C1 segment of cervical spinal cord (tissue), 14 donors: Measurements from ENCODE around the gene FSTL4.
A peak's percentile ranks its signal among the peaks of the same experiment; 100 is the strongest.

Source experiments
- DNase-seq, 14 donors: peaks; one replicate each; lab custom pipeline; 2025; lab: John Stamatoyannopoulos, UW

Gene FSTL4

GRCh38 chr5:133514456-133514855 is 97.9 kb downstream of the FSTL4 start:
- DNase-seq = no peak

- DNase-seq = no peak
Measured at GRCh38 chr5:133512896-133513295, 99.4 kb downstream of the FSTL4 start.

DNA sequence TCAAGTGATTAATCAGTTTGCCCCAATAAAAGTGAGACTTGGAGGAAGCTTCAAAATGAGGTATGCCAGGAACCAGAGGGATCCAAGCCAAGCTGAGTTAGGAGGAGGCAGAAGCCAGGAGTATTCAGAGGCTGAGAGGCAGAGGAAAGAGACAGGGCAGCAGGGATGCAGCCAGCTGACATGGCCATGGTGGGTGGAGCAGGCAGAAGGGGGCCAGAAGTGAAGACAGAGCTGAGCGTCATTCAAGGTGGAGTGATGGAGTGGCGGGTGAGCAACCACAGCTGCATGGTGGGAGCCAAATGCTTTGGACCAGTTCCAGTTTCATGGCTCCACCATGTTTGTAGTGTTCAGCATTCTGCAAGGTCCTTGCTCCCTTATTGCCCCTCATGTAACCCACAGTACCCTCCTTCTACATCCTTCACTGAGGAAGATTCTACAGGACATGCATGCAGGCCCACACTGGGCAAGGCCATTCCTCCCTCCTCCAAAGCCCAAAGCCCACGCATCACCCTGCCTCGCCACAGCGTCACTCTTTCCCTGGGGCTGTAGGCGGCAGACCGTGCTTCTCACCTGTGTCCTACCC is 100.6 kb downstream of the FSTL4 start:
- DNase-seq = no peak

DNA sequence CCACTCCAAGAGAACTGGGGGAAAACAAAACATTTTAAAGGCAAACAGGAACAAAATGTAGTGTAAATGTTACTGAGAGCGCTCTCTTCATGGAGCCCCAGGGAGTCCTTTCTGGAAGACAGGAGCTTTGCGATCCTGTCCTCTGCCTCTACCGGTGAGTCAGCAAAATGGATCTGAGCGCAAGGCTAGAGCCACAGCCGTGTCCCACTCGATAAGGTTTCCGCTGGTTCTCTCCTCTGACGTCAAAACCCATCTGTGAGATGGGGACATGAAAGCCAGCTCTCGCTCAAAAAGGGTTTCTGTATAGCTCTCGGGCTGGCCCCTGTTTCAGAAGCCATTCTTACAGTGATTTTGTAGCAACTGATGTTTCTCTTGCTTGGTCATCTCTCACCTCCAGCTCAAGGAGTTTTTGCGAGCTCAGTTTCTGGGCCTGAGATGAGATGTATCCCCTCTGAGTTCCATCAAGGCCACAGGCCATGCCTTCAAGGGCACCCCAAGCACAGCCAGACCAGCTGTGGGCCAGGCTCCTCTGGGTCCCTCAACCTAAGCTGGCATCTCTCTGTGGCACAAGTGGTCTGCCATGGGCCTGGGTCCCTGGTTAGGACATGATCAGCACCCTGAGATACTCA is 101.6 kb downstream of the FSTL4 start:
- no peak for DNase-seq

GRCh38 chr5:133509742-133510079 is 102.6 kb downstream of the FSTL4 start:
- DNase-seq = no peak

DNA sequence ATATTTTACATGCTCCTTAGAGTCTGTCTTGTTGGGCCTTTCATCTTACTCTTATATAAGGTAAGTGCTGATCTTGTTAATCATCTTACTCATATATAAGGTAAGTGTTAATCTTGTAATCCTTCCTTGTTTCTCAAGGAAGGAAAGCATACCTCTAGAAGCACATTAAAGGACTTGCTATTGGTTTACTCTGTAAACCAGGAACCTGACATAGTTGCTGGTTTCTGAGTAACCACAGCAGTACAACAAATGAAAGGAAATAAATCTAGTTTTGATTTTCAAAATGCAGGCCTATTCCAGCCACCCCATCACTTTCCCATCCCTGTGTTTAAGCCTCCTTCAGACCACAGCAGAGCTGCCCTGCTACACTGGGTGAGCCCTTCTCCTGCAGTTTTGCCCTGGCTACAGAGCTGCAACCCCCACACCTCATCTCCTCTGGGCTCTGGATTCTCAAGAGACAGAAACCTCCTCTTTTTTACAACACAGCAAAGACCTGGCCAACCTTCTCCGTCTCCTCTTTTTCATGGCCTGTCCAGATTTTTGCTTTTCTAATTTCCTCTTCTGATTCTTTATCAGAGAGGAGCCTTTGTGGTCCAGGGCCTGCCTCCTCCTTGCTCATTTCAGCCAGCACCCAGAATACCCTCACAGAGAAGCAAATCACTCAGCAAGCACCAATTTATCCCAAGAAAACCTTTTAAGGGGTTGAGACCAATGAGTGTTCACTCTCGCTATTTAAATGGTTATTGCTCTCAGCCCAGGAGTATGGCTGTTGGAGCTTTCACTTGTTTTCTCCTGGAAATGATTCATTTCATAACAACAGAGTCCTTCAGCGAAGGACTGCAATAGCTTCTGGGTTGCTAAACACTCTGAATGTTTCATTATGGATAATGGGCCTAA is 103.2 kb downstream of the FSTL4 start:
- DNase-seq = no peak

- DNase-seq = no peak
Measured at GRCh38 chr5:133508331-133508730, 104.0 kb downstream of the FSTL4 start.

DNA sequence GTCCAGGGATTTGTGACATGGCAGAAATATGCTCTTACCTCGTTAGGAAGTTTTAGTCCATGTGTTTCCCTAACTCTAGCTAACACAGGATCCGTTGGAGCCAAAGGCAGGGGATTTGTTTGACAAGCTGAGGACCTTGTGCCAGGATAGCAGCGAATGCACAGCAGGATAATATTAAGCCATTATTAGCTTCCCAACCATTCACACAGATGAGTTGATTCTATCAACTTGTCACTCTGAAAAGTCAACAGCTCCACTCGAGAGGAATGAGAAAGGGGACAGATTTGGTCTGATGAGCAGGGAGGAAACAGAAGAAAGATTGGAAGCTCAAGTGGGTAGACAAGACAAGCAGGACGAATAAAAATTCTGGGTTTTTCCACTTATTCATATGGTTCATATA is 106.2 kb downstream of the FSTL4 start:
- no peak for DNase-seq

DNA sequence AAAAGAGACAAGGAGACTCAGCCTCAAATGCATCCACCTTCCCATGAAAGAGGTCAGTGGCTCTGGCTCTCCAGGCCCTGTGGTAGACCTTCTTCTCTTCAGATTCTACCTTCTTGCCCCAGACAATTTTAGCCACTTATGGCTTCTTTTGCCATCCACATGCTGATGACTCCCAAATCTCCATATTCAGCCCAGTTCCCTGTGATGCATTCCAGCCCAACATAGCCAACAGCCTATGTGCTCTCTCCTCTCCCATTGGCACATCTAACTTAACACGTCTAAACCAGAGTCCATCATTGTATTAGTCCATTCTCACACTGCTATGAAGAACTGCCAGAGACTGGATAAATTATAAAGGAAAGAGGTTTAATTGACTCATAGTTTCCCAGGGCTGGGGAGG is 108.8 kb downstream of the FSTL4 start:
- no peak for DNase-seq

- DNase-seq = peak in 1 of 14 donors; percentile 33
Measured at GRCh38 chr5:133499895-133500294, 112.4 kb downstream of the FSTL4 start.

DNA sequence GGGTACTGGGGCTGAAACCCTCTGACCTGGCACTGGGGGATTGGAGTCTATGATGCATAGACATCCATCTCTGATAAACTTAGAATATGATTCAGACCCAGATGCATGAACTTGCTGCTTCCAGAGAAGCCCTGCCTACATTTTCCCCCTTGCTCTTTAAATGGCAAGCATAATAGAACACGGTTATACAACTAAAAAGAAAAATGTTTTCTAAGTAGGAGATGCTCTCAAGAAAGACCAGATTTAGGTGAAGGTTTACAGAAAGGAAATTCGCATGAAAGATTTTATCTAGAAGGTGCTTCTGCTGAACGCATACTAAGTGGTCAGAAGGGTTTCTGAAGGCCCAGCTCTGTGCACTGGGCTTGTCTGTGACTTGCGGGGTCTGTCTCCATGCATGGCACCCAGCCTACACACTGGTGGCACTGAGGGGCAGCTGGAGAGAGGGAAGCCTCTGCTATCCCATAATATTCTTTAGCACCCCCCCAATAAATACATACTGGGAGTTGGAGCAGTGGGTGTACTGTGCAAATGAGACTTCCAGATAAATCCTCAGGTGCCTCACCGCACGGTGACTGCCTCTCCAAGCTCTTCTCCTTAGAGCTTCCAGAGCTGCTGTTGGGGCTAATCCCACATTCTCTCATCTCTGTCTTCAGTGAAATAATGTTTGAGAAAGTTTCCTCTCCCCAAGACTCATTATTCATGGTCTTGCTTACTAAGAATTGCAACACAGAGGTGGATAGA is 114.6 kb downstream of the FSTL4 start:
- no peak for DNase-seq

DNA sequence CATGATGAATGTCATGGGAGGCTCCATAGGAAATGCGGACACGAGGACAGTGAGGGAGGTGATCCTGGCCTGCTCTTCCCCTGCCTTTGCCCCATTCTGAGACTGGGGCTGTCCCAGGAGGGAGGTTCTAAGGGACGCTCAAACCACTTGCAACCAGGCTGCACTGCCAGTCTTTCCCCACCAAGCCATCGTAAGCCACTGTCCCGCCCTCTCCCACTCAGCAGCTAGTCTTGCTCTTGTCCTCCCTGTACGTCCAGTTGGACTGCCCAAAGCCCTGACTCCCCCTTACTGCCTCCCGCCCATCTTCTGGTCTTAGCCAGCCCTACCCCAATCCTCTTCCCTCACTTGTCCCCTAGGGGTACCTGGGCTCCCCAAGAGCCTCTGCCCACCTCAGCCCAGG is 115.7 kb downstream of the FSTL4 start:
- no peak for DNase-seq

GRCh38 chr5:133494923-133495246 is 117.5 kb downstream of the FSTL4 start:
- DNase-seq = no peak

- DNase-seq = no peak
Measured at GRCh38 chr5:133494232-133494922, 118.0 kb downstream of the FSTL4 start.

- DNase-seq = no peak
Measured at GRCh38 chr5:133489632-133490031, 122.7 kb downstream of the FSTL4 start.

- DNase-seq = no peak
Measured at GRCh38 chr5:133487093-133487492, 125.2 kb downstream of the FSTL4 start.

- DNase-seq = no peak
Measured at GRCh38 chr5:133485468-133485867, 126.9 kb downstream of the FSTL4 start.

DNA sequence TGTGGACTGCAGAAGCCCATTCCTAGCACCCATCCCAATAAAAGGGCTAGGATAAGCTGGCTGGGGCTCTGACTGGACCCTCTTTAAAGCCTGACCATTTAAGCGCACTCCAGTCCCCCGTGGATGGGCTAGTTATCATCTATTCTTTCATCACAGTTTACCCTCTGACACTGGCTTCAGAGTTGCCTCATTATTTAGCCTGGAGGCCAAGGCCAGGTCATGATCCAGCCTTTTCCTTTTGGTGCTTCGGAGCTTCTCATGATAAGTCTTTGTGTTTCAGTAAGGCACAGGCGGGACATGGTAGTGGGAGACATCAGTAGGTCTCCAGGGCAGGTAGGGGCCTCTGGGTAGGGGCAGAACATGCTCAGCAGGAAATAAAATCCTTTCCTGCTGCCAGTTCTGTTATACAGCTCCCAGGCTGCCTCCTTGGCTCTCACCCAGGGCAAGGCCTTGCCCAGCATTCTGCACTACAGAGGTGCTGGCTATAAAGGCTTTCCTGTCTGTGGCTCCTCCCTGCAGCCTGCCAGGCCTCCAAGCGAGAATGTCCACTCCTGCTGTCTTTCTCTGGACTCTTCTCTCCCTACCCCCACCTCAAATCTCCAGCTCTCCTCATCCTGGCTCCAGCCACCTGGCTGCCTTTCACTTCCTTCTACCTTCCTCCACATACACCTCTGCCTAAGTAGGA is 128.8 kb downstream of the FSTL4 start:
- DNase-seq = no peak

DNA sequence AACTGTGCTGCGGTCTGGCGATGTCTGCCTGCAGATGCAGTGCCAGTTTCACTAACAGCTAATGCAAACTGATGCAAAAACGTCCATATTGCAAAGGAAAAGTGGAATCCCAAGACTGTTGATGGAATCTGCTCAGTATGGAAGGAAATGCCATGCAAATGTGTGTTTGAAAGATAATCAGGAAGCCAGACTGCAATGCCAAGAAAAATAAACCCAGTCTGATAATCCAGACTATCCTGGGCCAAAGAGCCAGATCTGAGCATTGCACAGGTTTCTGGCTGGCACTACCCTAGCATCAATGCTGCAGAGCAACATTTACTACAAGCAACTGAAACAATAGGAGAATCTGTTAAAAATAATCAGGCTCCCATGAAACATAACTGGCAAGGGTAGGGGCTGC is 130.3 kb downstream of the FSTL4 start:
- no peak for DNase-seq

DNA sequence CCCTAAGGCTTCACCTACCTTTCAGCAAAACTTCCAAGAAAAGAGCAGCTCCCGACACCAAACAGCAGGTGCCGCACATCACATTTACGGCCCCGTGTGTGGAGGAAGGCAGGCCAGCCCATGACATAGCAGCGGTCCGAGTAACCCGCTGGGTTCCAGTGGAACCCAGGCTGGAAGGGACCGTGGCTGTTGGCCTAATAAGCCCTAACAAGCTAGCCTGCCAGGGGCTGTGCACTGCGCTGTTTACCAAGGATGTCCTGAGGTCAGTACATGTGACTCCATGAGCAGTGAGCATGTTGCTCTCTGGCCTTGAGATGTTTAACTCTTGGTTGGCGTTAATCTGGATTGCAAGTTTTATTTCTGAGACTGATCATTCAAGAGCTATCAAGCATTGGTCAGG is 131.5 kb downstream of the FSTL4 start:
- no peak for DNase-seq

- DNase-seq = no peak
Measured at GRCh38 chr5:133480366-133480765, 132.0 kb downstream of the FSTL4 start.
